K562 (cell line): ENCODE measurements around the gene ELF2. TPM values are rescaled to one million over a fixed set of nuclear protein-coding genes. Genes with fewer than 3 reads are reported as not detected.
A peak's percentile ranks its signal among the peaks of the same experiment; 100 is the strongest.

Source experiments
- CBX3 ChIP-seq, 2 experiments: IDR thresholded peaks; 1 replicate in 1 of 2; 2 replicates in 1 of 2; pipeline ENCODE4 v1.6.1; 2012; ENCODE audit warnings: inconsistent platforms in 2 of 2, low read length in 2 of 2, borderline replicate concordance in 1 of 2, control low read depth in 1 of 2
- CEBPB ChIP-seq: fragments of 450-650 bp; IDR thresholded peaks from 2 replicates; pipeline ENCODE4 v1.6.1; 2016; ENCODE audit warnings: missing genetic modification characterization, missing compliant biosample characterization
- CEBPG ChIP-seq, 3 experiments: fragments of 200-800 bp in 1 of 3; sonication (Bioruptor generic) in 1 of 3; sonication (generic) in 1 of 3; formaldehyde crosslinking in 1 of 3; IDR thresholded peaks in 2 of 3; conservative IDR thresholded peaks in 1 of 3; 2 replicates each; pipeline versions ENCODE4 v1.6.1 to v1.8.0; 2016 to 2022; ENCODE audit warnings: missing compliant biosample characterization in 2 of 3, missing genetic modification characterization in 2 of 3, mild to moderate bottlenecking in 1 of 3, missing genetic modification reagents in 1 of 3
- FOSL1 ChIP-seq: fragments of 200-800 bp; sonication (Bioruptor generic); conservative IDR thresholded peaks from 2 replicates; pipeline ENCODE4 v1.6.1; 2016; ENCODE audit warnings: missing genetic modification characterization, missing compliant biosample characterization
- GABPB1 ChIP-seq: sonication (generic); formaldehyde crosslinking; IDR thresholded peaks from 2 replicates; pipeline ENCODE4 v1.8.0; 2022; ENCODE audit warnings: mild to moderate bottlenecking, missing genetic modification reagents
- GATAD2B ChIP-seq: fragments of 450-650 bp; IDR thresholded peaks from 2 replicates; pipeline ENCODE4 v1.6.1; 2017; ENCODE audit warnings: mild to moderate bottlenecking, borderline replicate concordance
- LCOR ChIP-seq: sonication (generic); formaldehyde crosslinking; IDR thresholded peaks from 2 replicates; pipeline ENCODE4 v1.8.0; 2022; ENCODE audit warnings: mild to moderate bottlenecking, missing genetic modification reagents
- RAD21 ChIP-seq, 2 experiments: fragments of 250-450 bp in 1 of 2; fragments of 450-650 bp in 1 of 2; sonication (Bioruptor Pico) in 1 of 2; formaldehyde crosslinking in 1 of 2; IDR thresholded peaks in 1 of 2; conservative IDR thresholded peaks in 1 of 2; 2 replicates each; pipeline versions ENCODE4 v1.4.0 to v1.8.0; 2020 to 2022; ENCODE audit warnings: mild to moderate bottlenecking in 2 of 2, moderate library complexity in 1 of 2
- SMARCE1 ChIP-seq: fragments of 450-650 bp; IDR thresholded peaks from 2 replicates; pipeline ENCODE4 v1.7.1; 2016; ENCODE audit warnings: mild to moderate bottlenecking
- SMC3 ChIP-seq: conservative IDR thresholded peaks from 2 replicates; pipeline ENCODE4 v1.6.1; 2011; ENCODE audit warnings: low read depth, low read length, improper control_type of control experiment; ENCODE audit not compliant: insufficient read depth
- SREBF2 ChIP-seq: sonication (generic); formaldehyde crosslinking; IDR thresholded peaks from 2 replicates; pipeline ENCODE4 v1.4.0; 2020; ENCODE audit warnings: mild to moderate bottlenecking, missing genetic modification reagents
- STAT5A ChIP-seq: IDR thresholded peaks from 2 replicates; pipeline ENCODE4 v1.6.1; 2012; ENCODE audit warnings: low read length, inconsistent platforms, borderline replicate concordance
- TRIM24 ChIP-seq, 2 experiments: fragments of 450-650 bp; IDR thresholded peaks; 2 replicates each; pipeline ENCODE4 v1.6.1; 2016
- ZNF140 ChIP-seq: fragments of 250-450 bp; sonication (Bioruptor Pico); IDR thresholded peaks from 2 replicates; pipeline ENCODE4 v1.8.0; 2021; ENCODE audit warnings: moderate library complexity, mild to moderate bottlenecking, inconsistent platforms
- ZSCAN32 ChIP-seq: fragments of 450-650 bp; formaldehyde crosslinking; IDR thresholded peaks from 2 replicates; pipeline ENCODE4 v1.4.0; 2020; ENCODE audit warnings: mild to moderate bottlenecking, moderate library complexity
- polyA plus RNA-seq, 8 experiments: library from polyadenylated mRNA; depleted of rRNA in 4 of 8; stranded (reverse) in 5 of 8; unstranded in 3 of 8; fragments of >200 nt; fragmentation: Nextera tagmentation in 2 of 8; fragmentation: Illumina TruSeq in 1 of 8; extraction: Ambion mirVana in 2 of 8; extraction: Trizol in 1 of 8; gene quantifications; 2 replicates each; pipeline versions ENCODE4 v1.2.1 to v1.2.3, GENCODE V29; 2011 to 2014; ENCODE audit warnings: inconsistent platforms in 1 of 8, missing spikeins in 1 of 8
- total RNA-seq, 7 experiments: library from RNA; depleted of rRNA in 6 of 7; stranded (reverse); fragments of >200 nt in 6 of 7; fragmentation: Illumina TruSeq in 2 of 7; extraction: Trizol in 2 of 7; gene quantifications; 2 replicates each; pipeline versions ENCODE4 v1.2.1 to v1.2.3, GENCODE V29; 2011 to 2021; ENCODE audit warnings: low replicate concordance in 1 of 7
- TF ChIP-seq, protein P1 (sequence below): sonication (generic); formaldehyde crosslinking; IDR thresholded peaks from 2 replicates; pipeline ENCODE4 v1.8.1; 2023; ENCODE audit warnings: mild to moderate bottlenecking, missing genetic modification reagents
- TF ChIP-seq, protein P2 (sequence below): fragments of 450-650 bp; IDR thresholded peaks from 2 replicates; pipeline ENCODE4 v1.6.1; 2017; ENCODE audit warnings: antibody characterized with exemption, mild to moderate bottlenecking
- TF ChIP-seq, protein P3 (sequence below): fragments of 450-650 bp; formaldehyde crosslinking; IDR thresholded peaks from 2 replicates; pipeline ENCODE4 v1.4.0; 2020; ENCODE audit warnings: mild to moderate bottlenecking, mixed read lengths

ELF2 gene
- total and polyA plus RNA-seq, 9 of the 15 experiments (the other 6 are each of a cell fraction or from before 2014, with no cell fraction given) = 9.4 to 58.7 (median 41.6) TPM

DNA sequence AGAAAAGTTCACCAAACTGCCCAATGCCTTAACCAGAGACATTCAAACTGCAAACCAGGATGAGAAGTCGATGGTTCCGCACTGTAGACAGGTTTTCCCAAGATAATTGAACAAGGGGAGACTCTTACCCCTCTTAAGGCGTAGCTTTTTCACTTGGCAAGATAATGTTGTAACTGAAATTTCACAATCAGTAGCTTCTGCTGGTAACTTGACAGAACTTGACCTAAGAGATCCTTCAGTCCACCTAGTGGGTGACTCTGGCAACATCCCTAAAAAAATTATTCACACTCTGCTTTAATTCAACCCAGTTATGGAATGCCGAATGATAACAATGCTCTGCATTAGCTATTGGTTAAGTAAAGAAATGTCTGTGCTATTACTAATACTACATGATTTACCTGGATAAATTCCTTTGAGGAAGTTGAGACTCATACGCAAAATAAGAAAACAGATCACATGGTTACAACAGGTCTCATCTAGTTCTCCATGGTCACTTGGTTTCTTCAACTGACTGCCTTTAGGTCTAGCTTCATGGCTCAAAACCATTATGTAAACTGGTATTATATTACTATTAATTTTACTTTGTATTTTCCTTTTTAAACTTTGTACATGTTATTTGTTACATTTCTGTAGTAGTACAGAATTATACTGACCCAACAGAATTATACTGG, 9.1 kb downstream of the ELF2 start (continued):
- TF ChIP-seq, protein P1, sequence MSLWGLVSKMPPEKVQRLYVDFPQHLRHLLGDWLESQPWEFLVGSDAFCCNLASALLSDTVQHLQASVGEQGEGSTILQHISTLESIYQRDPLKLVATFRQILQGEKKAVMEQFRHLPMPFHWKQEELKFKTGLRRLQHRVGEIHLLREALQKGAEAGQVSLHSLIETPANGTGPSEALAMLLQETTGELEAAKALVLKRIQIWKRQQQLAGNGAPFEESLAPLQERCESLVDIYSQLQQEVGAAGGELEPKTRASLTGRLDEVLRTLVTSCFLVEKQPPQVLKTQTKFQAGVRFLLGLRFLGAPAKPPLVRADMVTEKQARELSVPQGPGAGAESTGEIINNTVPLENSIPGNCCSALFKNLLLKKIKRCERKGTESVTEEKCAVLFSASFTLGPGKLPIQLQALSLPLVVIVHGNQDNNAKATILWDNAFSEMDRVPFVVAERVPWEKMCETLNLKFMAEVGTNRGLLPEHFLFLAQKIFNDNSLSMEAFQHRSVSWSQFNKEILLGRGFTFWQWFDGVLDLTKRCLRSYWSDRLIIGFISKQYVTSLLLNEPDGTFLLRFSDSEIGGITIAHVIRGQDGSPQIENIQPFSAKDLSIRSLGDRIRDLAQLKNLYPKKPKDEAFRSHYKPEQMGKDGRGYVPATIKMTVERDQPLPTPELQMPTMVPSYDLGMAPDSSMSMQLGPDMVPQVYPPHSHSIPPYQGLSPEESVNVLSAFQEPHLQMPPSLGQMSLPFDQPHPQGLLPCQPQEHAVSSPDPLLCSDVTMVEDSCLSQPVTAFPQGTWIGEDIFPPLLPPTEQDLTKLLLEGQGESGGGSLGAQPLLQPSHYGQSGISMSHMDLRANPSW (CRISPR knock-in tag) = no peak
- TF ChIP-seq CEBPG (CRISPR knock-in tag; IDR thresholded peaks at IDR 0.05) = peak; percentile 89
- TF ChIP-seq CEBPG (tag; conservative IDR thresholded peaks at IDR 0.05 in 1 of 2, IDR thresholded peaks at IDR 0.05 in 1 of 2) = peak; percentile 92 to 97
- TF ChIP-seq FOSL1 = 0 out of 2 replicates have a peak, but pooled peaks have one; percentile 30
- TF ChIP-seq LCOR (CRISPR knock-in tag) = peak; percentile 43; the same call in 1 of the 2 replicates
- TF ChIP-seq CBX3 (IDR thresholded peaks at IDR 0.05; ENCODE audit: borderline replicate concordance in 1 of 2, low read length in 2 of 2) = peak in 1 of 2 experiments; percentile 33; a peak in 1 of 3 replicates
- TF ChIP-seq CEBPB (tag) = peak; percentile 99
- TF ChIP-seq SREBF2 (CRISPR knock-in tag) = no peak
- peak in 1 of 2 experiments; percentile 32; a peak in 1 of 4 replicates for TF ChIP-seq TRIM24 (IDR thresholded peaks at IDR 0.05)
- 0 out of 2 replicates have a peak, but pooled peaks have one; percentile 25 for TF ChIP-seq STAT5A
- 0 out of 2 replicates have a peak, but pooled peaks have one; percentile 28 for TF ChIP-seq GATAD2B
- TF ChIP-seq, protein P2, sequence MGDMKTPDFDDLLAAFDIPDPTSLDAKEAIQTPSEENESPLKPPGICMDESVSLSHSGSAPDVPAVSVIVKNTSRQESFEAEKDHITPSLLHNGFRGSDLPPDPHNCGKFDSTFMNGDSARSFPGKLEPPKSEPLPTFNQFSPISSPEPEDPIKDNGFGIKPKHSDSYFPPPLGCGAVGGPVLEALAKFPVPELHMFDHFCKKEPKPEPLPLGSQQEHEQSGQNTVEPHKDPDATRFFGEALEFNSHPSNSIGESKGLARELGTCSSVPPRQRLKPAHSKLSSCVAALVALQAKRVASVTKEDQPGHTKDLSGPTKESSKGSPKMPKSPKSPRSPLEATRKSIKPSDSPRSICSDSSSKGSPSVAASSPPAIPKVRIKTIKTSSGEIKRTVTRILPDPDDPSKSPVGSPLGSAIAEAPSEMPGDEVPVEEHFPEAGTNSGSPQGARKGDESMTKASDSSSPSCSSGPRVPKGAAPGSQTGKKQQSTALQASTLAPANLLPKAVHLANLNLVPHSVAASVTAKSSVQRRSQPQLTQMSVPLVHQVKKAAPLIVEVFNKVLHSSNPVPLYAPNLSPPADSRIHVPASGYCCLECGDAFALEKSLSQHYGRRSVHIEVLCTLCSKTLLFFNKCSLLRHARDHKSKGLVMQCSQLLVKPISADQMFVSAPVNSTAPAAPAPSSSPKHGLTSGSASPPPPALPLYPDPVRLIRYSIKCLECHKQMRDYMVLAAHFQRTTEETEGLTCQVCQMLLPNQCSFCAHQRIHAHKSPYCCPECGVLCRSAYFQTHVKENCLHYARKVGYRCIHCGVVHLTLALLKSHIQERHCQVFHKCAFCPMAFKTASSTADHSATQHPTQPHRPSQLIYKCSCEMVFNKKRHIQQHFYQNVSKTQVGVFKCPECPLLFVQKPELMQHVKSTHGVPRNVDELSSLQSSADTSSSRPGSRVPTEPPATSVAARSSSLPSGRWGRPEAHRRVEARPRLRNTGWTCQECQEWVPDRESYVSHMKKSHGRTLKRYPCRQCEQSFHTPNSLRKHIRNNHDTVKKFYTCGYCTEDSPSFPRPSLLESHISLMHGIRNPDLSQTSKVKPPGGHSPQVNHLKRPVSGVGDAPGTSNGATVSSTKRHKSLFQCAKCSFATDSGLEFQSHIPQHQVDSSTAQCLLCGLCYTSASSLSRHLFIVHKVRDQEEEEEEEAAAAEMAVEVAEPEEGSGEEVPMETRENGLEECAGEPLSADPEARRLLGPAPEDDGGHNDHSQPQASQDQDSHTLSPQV = peak; percentile 49; the same call in 1 of the 2 replicates
- TF ChIP-seq SMARCE1 = 0 out of 2 replicates have a peak, but pooled peaks have one; percentile 20
- TF ChIP-seq ZSCAN32 (CRISPR knock-in tag) = no peak
- TF ChIP-seq RAD21 (CRISPR knock-in tag; conservative IDR thresholded peaks at IDR 0.05 in 1 of 2, IDR thresholded peaks at IDR 0.05 in 1 of 2) = peak; percentile 68 to 74
- TF ChIP-seq, protein P3, sequence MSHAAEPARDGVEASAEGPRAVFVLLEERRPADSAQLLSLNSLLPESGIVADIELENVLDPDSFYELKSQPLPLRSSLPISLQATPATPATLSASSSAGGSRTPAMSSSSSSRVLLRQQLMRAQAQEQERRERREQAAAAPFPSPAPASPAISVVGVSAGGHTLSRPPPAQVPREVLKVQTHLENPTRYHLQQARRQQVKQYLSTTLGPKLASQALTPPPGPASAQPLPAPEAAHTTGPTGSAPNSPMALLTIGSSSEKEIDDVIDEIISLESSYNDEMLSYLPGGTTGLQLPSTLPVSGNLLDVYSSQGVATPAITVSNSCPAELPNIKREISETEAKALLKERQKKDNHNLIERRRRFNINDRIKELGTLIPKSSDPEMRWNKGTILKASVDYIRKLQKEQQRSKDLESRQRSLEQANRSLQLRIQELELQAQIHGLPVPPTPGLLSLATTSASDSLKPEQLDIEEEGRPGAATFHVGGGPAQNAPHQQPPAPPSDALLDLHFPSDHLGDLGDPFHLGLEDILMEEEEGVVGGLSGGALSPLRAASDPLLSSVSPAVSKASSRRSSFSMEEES (CRISPR knock-in tag) = 0 out of 2 replicates have a peak, but pooled peaks have one; percentile 2
- TF ChIP-seq ZNF140 (CRISPR knock-in tag) = no peak
- TF ChIP-seq GABPB1 (CRISPR knock-in tag) = 0 out of 2 replicates have a peak, but pooled peaks have one; percentile 48
- peak; percentile 41; the same call in 1 of the 2 replicates for TF ChIP-seq SMC3
